DOHH2 (cell line): ENCODE data around the gene ARID5B.

ENCODE experiments used
- H3F3A ChIP-seq: fragments of 200-600 bp; sonication (generic), shearing (Covaris generic); 2 replicates; pipeline ENCODE4 v1.6.0; 2016; ENCODE audit warnings: antibody characterized with exemption, mild to moderate bottlenecking; ENCODE audit not compliant: control insufficient read depth, insufficient read depth
- H3K27ac ChIP-seq: fragments of 200-600 bp; sonication (generic); 2 replicates; pipeline ENCODE4 v1.5.1; 2014; ENCODE audit warnings: low read depth, mild to moderate bottlenecking, low read length, moderate library complexity
- H3K27me3 ChIP-seq: fragments of 200-600 bp; sonication (generic); 2 replicates; pipeline ENCODE4 v1.6.1; 2014; ENCODE audit warnings: mild to moderate bottlenecking, low read length, mixed read lengths; ENCODE audit not compliant: control insufficient read depth
- H3K36me3 ChIP-seq: fragments of 200-600 bp; sonication (generic); 2 replicates; pipeline ENCODE4 v1.6.1; 2014; ENCODE audit warnings: mild to moderate bottlenecking, low read length, moderate library complexity, mixed read lengths; ENCODE audit not compliant: control insufficient read depth
- H3K4me1 ChIP-seq: fragments of 200-600 bp; sonication (generic); 2 replicates; pipeline ENCODE4 v1.6.1; 2014; ENCODE audit warnings: mild to moderate bottlenecking, low read length, mixed read lengths; ENCODE audit not compliant: control insufficient read depth
- H3K4me2 ChIP-seq: fragments of 200-600 bp; sonication (generic); 2 replicates; pipeline ENCODE4 v1.6.0; 2014; ENCODE audit warnings: mild to moderate bottlenecking, low read length, moderate library complexity
- H3K4me3 ChIP-seq: fragments of 200-600 bp; sonication (generic); 2 replicates; pipeline ENCODE4 v1.5.1; 2014; ENCODE audit warnings: mild to moderate bottlenecking, low read length, mixed read lengths
- H3K79me2 ChIP-seq: fragments of 200-600 bp; sonication (generic); 2 replicates; pipeline ENCODE4 v1.6.1; 2014; ENCODE audit warnings: mild to moderate bottlenecking, low read length, mixed read lengths; ENCODE audit not compliant: control insufficient read depth
- H3K9me2 ChIP-seq: fragments of 200-600 bp; sonication (generic); replicated peaks from 2 replicates; pipeline ENCODE4 v1.6.1; 2014; ENCODE audit warnings: mild to moderate bottlenecking, low read length, mixed read lengths; ENCODE audit not compliant: control insufficient read depth
- H3K9me3 ChIP-seq: fragments of 200-600 bp; sonication (generic); 2 replicates; pipeline ENCODE4 v1.6.1; 2014; ENCODE audit warnings: antibody characterized with exemption, low read length, mixed read lengths; ENCODE audit not compliant: control insufficient read depth, insufficient read depth
- H4K20me1 ChIP-seq: fragments of 200-600 bp; sonication (generic); 2 replicates; pipeline ENCODE4 v1.6.0; 2014; ENCODE audit warnings: low read depth, mild to moderate bottlenecking, antibody characterized with exemption, low read length, moderate library complexity; ENCODE audit not compliant: control insufficient read depth, insufficient read depth
- EZH2phosphoT487 ChIP-seq: fragments of 200-600 bp; sonication (generic); IDR thresholded peaks from 2 replicates; pipeline ENCODE4 v1.6.1; 2017; ENCODE audit warnings: borderline replicate concordance, mild to moderate bottlenecking, antibody characterized with exemption, low read length, moderate library complexity, mixed read lengths
- TF ChIP-seq, protein P1 (sequence below): fragments of 200-600 bp; sonication (generic); IDR thresholded peaks from one replicate; pipeline ENCODE4 v1.5.1; 2014; ENCODE audit warnings: antibody characterized with exemption, mild to moderate bottlenecking, low read depth, low read length; ENCODE audit not compliant: poor library complexity, severe bottlenecking

Gene ARID5B

DNA sequence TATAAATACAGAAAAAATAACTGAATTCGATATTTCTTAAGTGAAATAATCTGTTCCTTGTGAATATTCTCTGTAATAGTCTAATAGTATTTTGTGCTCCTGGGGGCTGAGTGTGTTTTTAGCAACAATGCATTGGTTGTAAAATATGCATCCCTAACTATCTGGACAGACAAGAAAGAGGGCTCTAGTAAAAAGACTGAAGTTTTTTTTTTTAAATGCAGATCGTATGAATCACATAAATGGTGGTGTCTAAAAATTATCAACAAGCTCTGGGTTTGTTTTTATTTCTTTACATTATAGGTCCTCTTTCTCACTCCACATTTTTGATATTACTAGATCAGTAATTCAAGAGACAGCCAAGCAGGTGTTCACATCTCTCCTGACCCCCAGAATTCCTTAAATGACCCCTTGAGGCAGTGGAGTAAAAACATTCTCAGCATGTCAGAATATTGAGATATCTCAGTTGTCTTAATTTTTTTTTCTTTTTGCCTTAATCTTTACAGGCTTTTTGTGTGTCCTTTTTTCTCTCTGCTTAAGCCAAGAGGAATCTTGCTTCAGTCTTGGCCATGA is 18.2 kb downstream of the ARID5B start:
- no peak overlapping the region for H3K4me2 ChIP-seq
- no peaks in the 10 kb centered on the region for H3K9me2 ChIP-seq
- no peaks in the 10 kb centered on the region for H3K27me3 ChIP-seq
- no peaks in the 10 kb centered on the region for H3F3A ChIP-seq
- no peaks in the 10 kb centered on the region for H3K9me3 ChIP-seq
- TF ChIP-seq, protein P1, sequence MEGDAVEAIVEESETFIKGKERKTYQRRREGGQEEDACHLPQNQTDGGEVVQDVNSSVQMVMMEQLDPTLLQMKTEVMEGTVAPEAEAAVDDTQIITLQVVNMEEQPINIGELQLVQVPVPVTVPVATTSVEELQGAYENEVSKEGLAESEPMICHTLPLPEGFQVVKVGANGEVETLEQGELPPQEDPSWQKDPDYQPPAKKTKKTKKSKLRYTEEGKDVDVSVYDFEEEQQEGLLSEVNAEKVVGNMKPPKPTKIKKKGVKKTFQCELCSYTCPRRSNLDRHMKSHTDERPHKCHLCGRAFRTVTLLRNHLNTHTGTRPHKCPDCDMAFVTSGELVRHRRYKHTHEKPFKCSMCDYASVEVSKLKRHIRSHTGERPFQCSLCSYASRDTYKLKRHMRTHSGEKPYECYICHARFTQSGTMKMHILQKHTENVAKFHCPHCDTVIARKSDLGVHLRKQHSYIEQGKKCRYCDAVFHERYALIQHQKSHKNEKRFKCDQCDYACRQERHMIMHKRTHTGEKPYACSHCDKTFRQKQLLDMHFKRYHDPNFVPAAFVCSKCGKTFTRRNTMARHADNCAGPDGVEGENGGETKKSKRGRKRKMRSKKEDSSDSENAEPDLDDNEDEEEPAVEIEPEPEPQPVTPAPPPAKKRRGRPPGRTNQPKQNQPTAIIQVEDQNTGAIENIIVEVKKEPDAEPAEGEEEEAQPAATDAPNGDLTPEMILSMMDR: no peak
- no peak for TF ChIP-seq EZH2phosphoT487
- H4K20me1 ChIP-seq: no peaks in the 10 kb centered on the region
- no peak overlapping the region for H3K4me3 ChIP-seq
- H3K4me1 ChIP-seq: no peaks in the 10 kb centered on the region
- H3K27ac ChIP-seq: no peak overlapping the region
- peaks cover 32% of the 10 kb centered on the region for H3K36me3 ChIP-seq
- H3K79me2 ChIP-seq: peaks cover 91% of the 10 kb centered on the region

DNA sequence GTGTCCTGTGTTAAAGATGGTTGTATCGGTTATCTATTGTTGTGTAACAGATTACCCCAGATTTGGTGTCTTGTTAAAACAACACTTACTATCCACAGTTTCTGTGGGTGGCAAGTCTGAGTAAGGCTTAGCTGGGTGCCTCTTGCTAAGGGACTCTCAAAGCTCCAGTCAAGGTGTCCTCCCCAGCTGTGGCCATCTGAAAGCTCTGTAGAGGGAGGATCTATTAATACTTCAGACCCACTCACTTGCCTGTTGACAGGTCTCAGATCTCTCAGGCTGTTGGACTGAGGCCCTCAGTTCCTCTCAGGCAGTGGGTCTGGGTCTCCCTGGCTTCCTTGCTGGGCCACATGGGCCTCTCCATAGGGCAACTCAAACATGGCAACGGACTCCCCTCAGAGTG is 19.6 kb downstream of the ARID5B start:
- H3K4me2 ChIP-seq: no peak overlapping the region
- no peaks in the 10 kb centered on the region for H3K9me3 ChIP-seq
- no peak overlapping the region for H3K27ac ChIP-seq
- no peaks in the 10 kb centered on the region for H3K4me1 ChIP-seq
- no peaks in the 10 kb centered on the region for H3K9me2 ChIP-seq
- no peak for TF ChIP-seq EZH2phosphoT487
- TF ChIP-seq, protein P1: no peak
- peaks cover 36% of the 10 kb centered on the region for H3K36me3 ChIP-seq
- H3K79me2 ChIP-seq: peaks cover 92% of the 10 kb centered on the region
- no peaks in the 10 kb centered on the region for H3F3A ChIP-seq
- no peaks in the 10 kb centered on the region for H3K27me3 ChIP-seq
- H3K4me3 ChIP-seq: no peak overlapping the region
- H4K20me1 ChIP-seq: no peaks in the 10 kb centered on the region

DNA sequence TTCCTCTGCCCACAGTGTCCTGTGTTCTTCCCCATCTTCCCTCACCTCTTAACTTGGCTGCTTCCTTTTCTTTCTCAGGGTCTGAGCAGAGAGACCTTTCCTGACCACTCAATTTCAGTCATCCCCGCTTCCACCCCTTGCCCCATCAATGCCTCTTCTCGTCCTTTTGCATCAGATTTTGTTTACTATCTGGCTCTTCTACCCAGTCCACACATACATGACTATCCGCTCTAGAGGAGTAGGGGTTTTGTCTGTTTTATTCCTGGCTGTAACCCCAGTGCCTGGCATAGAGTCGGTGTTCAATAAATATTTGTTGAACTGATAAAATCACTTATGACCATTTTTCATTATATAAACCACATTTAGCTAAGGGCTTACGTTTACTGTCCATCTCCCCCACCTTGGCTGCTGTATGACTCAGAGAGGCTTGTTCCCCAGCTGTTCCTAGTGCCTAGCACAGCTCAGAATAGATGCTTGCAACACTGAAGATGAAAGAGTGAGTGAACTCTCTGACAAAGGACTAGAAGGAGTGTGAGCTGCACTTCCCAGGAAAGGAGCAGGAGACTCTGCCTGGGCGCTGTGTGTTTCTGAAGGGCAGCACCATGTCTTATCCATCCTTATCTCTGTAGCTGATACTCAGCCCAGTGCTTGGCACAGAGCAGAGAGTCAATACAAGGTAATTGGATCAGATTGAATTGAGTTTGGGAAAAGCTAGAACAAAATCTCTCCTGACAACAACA is 21.9 kb downstream of the ARID5B start:
- Histone ChIP-seq H3K27me3 (no peaks in the 10 kb centered on the region), H3K9me2 (no peaks in the 10 kb centered on the region), H4K20me1 (no peaks in the 10 kb centered on the region), H3K36me3 (peaks cover 34% of the 10 kb centered on the region), H3K27ac (no peak overlapping the region), H3K4me2 (no peak overlapping the region), H3K79me2 (peaks cover 89% of the 10 kb centered on the region), H3K4me1 (no peaks in the 10 kb centered on the region), H3K9me3 (no peaks in the 10 kb centered on the region), H3F3A (no peaks in the 10 kb centered on the region), H3K4me3 (no peak overlapping the region)
- TF ChIP-seq, protein P1: no peak
- TF ChIP-seq EZH2phosphoT487: no peak
